GM12878 (cell line): ENCODE results near the gene AREG.

Experiments
- ATF3 ChIP-seq: IDR thresholded peaks from 2 replicates; pipeline ENCODE4 v1.6.1; 2011; ENCODE audit warnings: low read depth, mild to moderate bottlenecking, low read length, moderate library complexity, borderline replicate concordance; ENCODE audit errors: extremely low read depth
- CTCF ChIP-seq, 3 experiments: IDR thresholded peaks in 2 of 3; conservative IDR thresholded peaks in 1 of 3; 2 replicates each; pipeline ENCODE4 v1.5.1; 2011; ENCODE audit warnings: low read depth in 3 of 3, low read length in 3 of 3, mild to moderate bottlenecking in 3 of 3, control low read depth in 2 of 3, moderate library complexity in 2 of 3, inconsistent platforms in 1 of 3, mixed read lengths in 1 of 3; ENCODE audit not compliant: control insufficient read depth in 2 of 3, insufficient read depth in 1 of 3; ENCODE audit errors: extremely low read depth in 1 of 3
- DPF2 ChIP-seq: fragments of 450-650 bp; IDR thresholded peaks from 2 replicates; pipeline ENCODE4 v1.6.1; 2017; ENCODE audit warnings: mild to moderate bottlenecking
- MAX ChIP-seq: IDR thresholded peaks from 2 replicates; pipeline ENCODE4 v1.6.1; 2012; ENCODE audit warnings: low read depth, low read length, improper control_type of control experiment
- SIN3A ChIP-seq: IDR thresholded peaks from 2 replicates; pipeline ENCODE4 v1.6.1; 2012; ENCODE audit warnings: low read depth, low read length, improper control_type of control experiment
- ZNF24 ChIP-seq: fragments of 450-650 bp; IDR thresholded peaks from 2 replicates; pipeline ENCODE4 v1.6.1; 2017; ENCODE audit warnings: antibody characterized with exemption, mild to moderate bottlenecking

- no peak for TF ChIP-seq ZNF24
- TF ChIP-seq ATF3 = no peak
- no peak for TF ChIP-seq CTCF (IDR thresholded peaks at IDR 0.05 in 2 of 3, conservative IDR thresholded peaks at IDR 0.05 in 1 of 3; ENCODE audit: control insufficient read depth in 2 of 3, extremely low read depth in 1 of 3, insufficient read depth in 1 of 3, low read depth in 3 of 3, low read length in 3 of 3)
- TF ChIP-seq SIN3A = no peak
- no peak for TF ChIP-seq MAX
- no peak for TF ChIP-seq DPF2
Observed at GRCh38 chr4:74447636-74448233, 2.8 kb downstream of the AREG start.
